Muscle layer of duodenum (tissue), 2 donors: ENCODE measurements around the gene GALNT9.

ENCODE experiments used
- H3K27ac ChIP-seq: one replicate; pipeline ENCODE4 v1.7.0; 2013; ENCODE audit warnings: mild to moderate bottlenecking, low read length
- H3K27me3 ChIP-seq: one replicate; pipeline ENCODE4 v1.7.0; 2013; ENCODE audit warnings: low read depth, mild to moderate bottlenecking, control low read depth, low read length
- H3K36me3 ChIP-seq, 2 donors: one replicate each; pipeline ENCODE4 v1.7.0; 2013; ENCODE audit warnings: low read length in 2 of 2, control low read depth in 1 of 2, mild to moderate bottlenecking in 1 of 2; ENCODE audit not compliant: insufficient read depth in 2 of 2, control insufficient read depth in 1 of 2
- H3K4me1 ChIP-seq, 2 donors: one replicate each; pipeline ENCODE4 v1.7.0; 2013; ENCODE audit warnings: low read length in 2 of 2, mild to moderate bottlenecking in 2 of 2, control low read depth in 1 of 2, moderate library complexity in 1 of 2; ENCODE audit not compliant: insufficient read depth in 2 of 2, control insufficient read depth in 1 of 2
- H3K4me3 ChIP-seq, 2 donors: one replicate each; pipeline ENCODE4 v1.7.0; 2013; ENCODE audit warnings: low read length in 2 of 2, low read depth in 1 of 2, mild to moderate bottlenecking in 1 of 2
- H3K9me3 ChIP-seq, 2 donors: one replicate each; pipeline ENCODE4 v1.7.0; 2013; ENCODE audit warnings: low read length in 2 of 2, control low read depth in 1 of 2, mild to moderate bottlenecking in 1 of 2; ENCODE audit not compliant: control insufficient read depth in 1 of 2
- donor health status: healthy.

GALNT9 gene

GRCh38 chr12:132194056-132194455 is 135.3 kb downstream of the GALNT9 start:
- peak overlapping the region in 1 of 2 donors; percentile 2 for H3K4me3 ChIP-seq

GRCh38 chr12:132191715-132192553 is 137.5 kb downstream of the GALNT9 start:
- Histone ChIP-seq H3K4me3 (no peak overlapping the region), H3K4me1 (peaks cover 0 to 21% of the 10 kb centered on the region in 2 donors), H3K9me3 (peaks cover 5 to 15% of the 10 kb centered on the region in 2 donors), H3K27ac (no peak overlapping the region), H3K36me3 (peaks cover 0 to 5% of the 10 kb centered on the region in 2 donors), H3K27me3 (no peaks in the 10 kb centered on the region)

More at GRCh38 chr12:132194056-132194455, 135.3 kb downstream of the GALNT9 start:
- Histone ChIP-seq H3K36me3 (peaks cover 0 to 5% of the 10 kb centered on the region in 2 donors), H3K27me3 (no peaks in the 10 kb centered on the region), H3K4me1 (peaks cover 0 to 16% of the 10 kb centered on the region in 2 donors), H3K27ac (no peak overlapping the region), H3K9me3 (peaks cover 5 to 14% of the 10 kb centered on the region in 2 donors)

GRCh38 chr12:132190834-132191500 is 138.4 kb downstream of the GALNT9 start:
- H3K36me3 ChIP-seq: peaks cover 0 to 5% of the 10 kb centered on the region in 2 donors
- H3K4me1 ChIP-seq: peaks cover 0 to 21% of the 10 kb centered on the region in 2 donors
- H3K4me3 ChIP-seq: no peak overlapping the region
- H3K9me3 ChIP-seq: peaks cover 5 to 16% of the 10 kb centered on the region in 2 donors
- H3K27me3 ChIP-seq: no peaks in the 10 kb centered on the region
- no peak overlapping the region for H3K27ac ChIP-seq

- Histone ChIP-seq H3K4me3 (peak overlapping the region; percentile 55 to 65), H3K9me3 (peaks cover 5 to 20% of the 10 kb centered on the region in 2 donors), H3K27ac (no peak overlapping the region), H3K27me3 (no peaks in the 10 kb centered on the region), H3K36me3 (peaks cover 0 to 5% of the 10 kb centered on the region in 2 donors), H3K4me1 (peaks cover 0 to 21% of the 10 kb centered on the region in 2 donors)
These were observed 139.2 kb downstream of the GALNT9 start for GRCh38 chr12:132190012-132190755.

GRCh38 chr12:132189378-132190011 is 139.9 kb downstream of the GALNT9 start:
- peaks cover 0 to 4% of the 10 kb centered on the region in 2 donors for H3K36me3 ChIP-seq
- no peaks in the 10 kb centered on the region for H3K27me3 ChIP-seq
- H3K4me3 ChIP-seq: peak overlapping the region; percentile 55 to 65
- peaks cover 5 to 21% of the 10 kb centered on the region in 2 donors for H3K9me3 ChIP-seq
- no peak overlapping the region for H3K27ac ChIP-seq
- peaks cover 0 to 21% of the 10 kb centered on the region in 2 donors for H3K4me1 ChIP-seq

GRCh38 chr12:132188916-132189325 is 140.5 kb downstream of the GALNT9 start:
- H3K27ac ChIP-seq: no peak overlapping the region
- H3K27me3 ChIP-seq: no peaks in the 10 kb centered on the region
- peak overlapping the region; percentile 55 to 65 for H3K4me3 ChIP-seq

GRCh38 chr12:132188451-132188901 is 140.9 kb downstream of the GALNT9 start:
- H3K27me3 ChIP-seq: no peaks in the 10 kb centered on the region

More at GRCh38 chr12:132188916-132189325, 140.5 kb downstream of the GALNT9 start:
- peaks cover 4 to 15% of the 10 kb centered on the region in 2 donors for H3K9me3 ChIP-seq
- peaks cover 0 to 21% of the 10 kb centered on the region in 2 donors for H3K4me1 ChIP-seq
- H3K36me3 ChIP-seq: no peaks in the 10 kb centered on the region

GRCh38 chr12:132187646-132188450 is 141.5 kb downstream of the GALNT9 start:
- Histone ChIP-seq H3K27me3 (no peaks in the 10 kb centered on the region), H3K36me3 (no peaks in the 10 kb centered on the region), H3K27ac (no peak overlapping the region), H3K4me3 (no peak overlapping the region), H3K9me3 (peaks cover 0 to 9% of the 10 kb centered on the region in 2 donors), H3K4me1 (peaks cover 0 to 21% of the 10 kb centered on the region in 2 donors)

More at GRCh38 chr12:132188451-132188901, 140.9 kb downstream of the GALNT9 start:
- H3K4me3 ChIP-seq: peak overlapping the region in 1 of 2 donors; percentile 65
- peaks cover 0 to 11% of the 10 kb centered on the region in 2 donors for H3K9me3 ChIP-seq
- H3K4me1 ChIP-seq: peaks cover 0 to 21% of the 10 kb centered on the region in 2 donors
- no peaks in the 10 kb centered on the region for H3K36me3 ChIP-seq
- no peak overlapping the region for H3K27ac ChIP-seq

- Histone ChIP-seq H3K4me1 (peaks cover 0 to 21% of the 10 kb centered on the region in 2 donors), H3K27ac (no peak overlapping the region), H3K27me3 (no peaks in the 10 kb centered on the region), H3K9me3 (peaks cover 0 to 9% of the 10 kb centered on the region in 2 donors), H3K36me3 (no peaks in the 10 kb centered on the region), H3K4me3 (no peak overlapping the region)
These were observed 142.3 kb downstream of the GALNT9 start for GRCh38 chr12:132186857-132187620.
